Measurements from ENCODE around the gene MACC1.

The MACC1 gene

GRCh38 chr7:20229081-20229480, 11.9 kb upstream of the MACC1 start:
- Histone ChIP-seq H3K4me1 (ENCODE audit: insufficient read depth, low read length) (no peaks in the 10 kb centered on the region), H3K36me3 (ENCODE audit: insufficient read depth, low read length) (no peaks in the 10 kb centered on the region), H3K9ac (ENCODE audit: low read depth, low read length) (no peak overlapping the region), H3K9me3 (ENCODE audit: insufficient read depth, low read depth, low read length) (no peaks in the 10 kb centered on the region), H3K27ac (ENCODE audit: low read depth, low read length) (no peak overlapping the region), H3K27me3 (ENCODE audit: insufficient read depth, low read length) (no peaks in the 10 kb centered on the region), H3K4me3 (ENCODE audit: low read length) (no peak overlapping the region)
- 91% methylated on average over 3 of the region's 3 CpGs for WGBS

- no peak overlapping the region for H3K4me3 ChIP-seq (ENCODE audit: low read length)
- H3K27ac ChIP-seq (ENCODE audit: low read depth, low read length): no peak overlapping the region
- no peaks in the 10 kb centered on the region for H3K4me1 ChIP-seq (ENCODE audit: insufficient read depth, low read length)
- H3K27me3 ChIP-seq (ENCODE audit: insufficient read depth, low read length): no peaks in the 10 kb centered on the region
- no peak overlapping the region for H3K9ac ChIP-seq (ENCODE audit: low read depth, low read length)
- no peaks in the 10 kb centered on the region for H3K9me3 ChIP-seq (ENCODE audit: insufficient read depth, low read depth, low read length)
- no peaks in the 10 kb centered on the region for H3K36me3 ChIP-seq (ENCODE audit: insufficient read depth, low read length)
Measured at GRCh38 chr7:20228654-20229053, 11.5 kb upstream of the MACC1 start.

- WGBS: 97% methylated on average over 2 of the region's 2 CpGs
- Histone ChIP-seq H3K27ac (ENCODE audit: low read depth, low read length) (no peak overlapping the region), H3K4me1 (ENCODE audit: insufficient read depth, low read length) (no peaks in the 10 kb centered on the region), H3K27me3 (ENCODE audit: insufficient read depth, low read length) (no peaks in the 10 kb centered on the region), H3K4me3 (ENCODE audit: low read length) (no peak overlapping the region), H3K36me3 (ENCODE audit: insufficient read depth, low read length) (no peaks in the 10 kb centered on the region), H3K9me3 (ENCODE audit: insufficient read depth, low read depth, low read length) (no peaks in the 10 kb centered on the region), H3K9ac (ENCODE audit: low read depth, low read length) (no peak overlapping the region)
Measured at GRCh38 chr7:20227291-20227795, 10.2 kb upstream of the MACC1 start.

- no peaks in the 10 kb centered on the region for H3K9me3 ChIP-seq (ENCODE audit: insufficient read depth, low read depth, low read length)
- no peaks in the 10 kb centered on the region for H3K27me3 ChIP-seq (ENCODE audit: insufficient read depth, low read length)
- no peak overlapping the region for H3K4me3 ChIP-seq (ENCODE audit: low read length)
- no peak overlapping the region for H3K9ac ChIP-seq (ENCODE audit: low read depth, low read length)
- H3K36me3 ChIP-seq (ENCODE audit: insufficient read depth, low read length): no peaks in the 10 kb centered on the region
- H3K4me1 ChIP-seq (ENCODE audit: insufficient read depth, low read length): no peaks in the 10 kb centered on the region
- H3K27ac ChIP-seq (ENCODE audit: low read depth, low read length): no peak overlapping the region
- 0% methylated on average over 1 of the region's 1 CpG for WGBS
Measured at GRCh38 chr7:20226860-20227259, 9.7 kb upstream of the MACC1 start.

- no peak overlapping the region for H3K27ac ChIP-seq (ENCODE audit: low read depth, low read length)
- H3K4me1 ChIP-seq (ENCODE audit: insufficient read depth, low read length): peaks cover 2% of the 10 kb centered on the region; the same call in 1 of the 2 replicates
- H3K27me3 ChIP-seq (ENCODE audit: insufficient read depth, low read length): no peaks in the 10 kb centered on the region
- H3K36me3 ChIP-seq (ENCODE audit: insufficient read depth, low read length): no peaks in the 10 kb centered on the region
- H3K4me3 ChIP-seq (ENCODE audit: low read length): no peak overlapping the region
- H3K9ac ChIP-seq (ENCODE audit: low read depth, low read length): no peak overlapping the region
- H3K9me3 ChIP-seq (ENCODE audit: insufficient read depth, low read depth, low read length): no peaks in the 10 kb centered on the region
- WGBS: 97% methylated on average over 2 of the region's 2 CpGs
Measured at GRCh38 chr7:20225384-20225783, 8.2 kb upstream of the MACC1 start.

- Histone ChIP-seq H3K4me1 (ENCODE audit: insufficient read depth, low read length) (peaks cover 14% of the 10 kb centered on the region), H3K27ac (ENCODE audit: low read depth, low read length) (no peak overlapping the region), H3K4me3 (ENCODE audit: low read length) (no peak overlapping the region), H3K9me3 (ENCODE audit: insufficient read depth, low read depth, low read length) (no peaks in the 10 kb centered on the region), H3K36me3 (ENCODE audit: insufficient read depth, low read length) (no peaks in the 10 kb centered on the region), H3K9ac (ENCODE audit: low read depth, low read length) (no peak overlapping the region), H3K27me3 (ENCODE audit: insufficient read depth, low read length) (no peaks in the 10 kb centered on the region)
Measured at GRCh38 chr7:20224025-20224424, 6.8 kb upstream of the MACC1 start.

GRCh38 chr7:20223356-20223755, 6.2 kb upstream of the MACC1 start:
- Histone ChIP-seq H3K27ac (ENCODE audit: low read depth, low read length) (no peak overlapping the region), H3K9me3 (ENCODE audit: insufficient read depth, low read depth, low read length) (no peaks in the 10 kb centered on the region), H3K4me1 (ENCODE audit: insufficient read depth, low read length) (peaks cover 21% of the 10 kb centered on the region), H3K36me3 (ENCODE audit: insufficient read depth, low read length) (no peaks in the 10 kb centered on the region), H3K9ac (ENCODE audit: low read depth, low read length) (no peak overlapping the region), H3K27me3 (ENCODE audit: insufficient read depth, low read length) (no peaks in the 10 kb centered on the region), H3K4me3 (ENCODE audit: low read length) (no peak overlapping the region)
- 81% methylated on average over 2 of the region's 5 CpGs for WGBS

GRCh38 chr7:20222219-20222828, 5.1 kb upstream of the MACC1 start:
- Histone ChIP-seq H3K9ac (ENCODE audit: low read depth, low read length) (no peak overlapping the region), H3K27ac (ENCODE audit: low read depth, low read length) (no peak overlapping the region), H3K4me1 (ENCODE audit: insufficient read depth, low read length) (peaks cover 31% of the 10 kb centered on the region), H3K9me3 (ENCODE audit: insufficient read depth, low read depth, low read length) (no peaks in the 10 kb centered on the region), H3K36me3 (ENCODE audit: insufficient read depth, low read length) (no peaks in the 10 kb centered on the region), H3K4me3 (ENCODE audit: low read length) (no peak overlapping the region), H3K27me3 (ENCODE audit: insufficient read depth, low read length) (no peaks in the 10 kb centered on the region)
- 76% methylated on average over 7 of the region's 7 CpGs for WGBS

- Histone ChIP-seq H3K36me3 (ENCODE audit: insufficient read depth, low read length) (no peaks in the 10 kb centered on the region), H3K9ac (ENCODE audit: low read depth, low read length) (no peak overlapping the region), H3K27ac (ENCODE audit: low read depth, low read length) (no peak overlapping the region), H3K27me3 (ENCODE audit: insufficient read depth, low read length) (no peaks in the 10 kb centered on the region), H3K4me3 (ENCODE audit: low read length) (no peak overlapping the region), H3K4me1 (ENCODE audit: insufficient read depth, low read length) (peaks cover 39% of the 10 kb centered on the region), H3K9me3 (ENCODE audit: insufficient read depth, low read depth, low read length) (no peaks in the 10 kb centered on the region)
- 94% methylated on average over 4 of the region's 4 CpGs for WGBS
Measured at GRCh38 chr7:20220921-20221547, 3.9 kb upstream of the MACC1 start.

GRCh38 chr7:20220293-20220761, 3.1 kb upstream of the MACC1 start:
- peaks cover 39% of the 10 kb centered on the region for H3K4me1 ChIP-seq (ENCODE audit: insufficient read depth, low read length)
- no peaks in the 10 kb centered on the region for H3K9me3 ChIP-seq (ENCODE audit: insufficient read depth, low read depth, low read length)
- H3K4me3 ChIP-seq (ENCODE audit: low read length): no peak overlapping the region
- 83% methylated on average over 3 of the region's 3 CpGs for WGBS
- H3K36me3 ChIP-seq (ENCODE audit: insufficient read depth, low read length): no peaks in the 10 kb centered on the region
- peak overlapping the region; percentile 58; the same call in 1 of the 2 replicates for H3K27ac ChIP-seq (ENCODE audit: low read depth, low read length)
- no peak overlapping the region for H3K9ac ChIP-seq (ENCODE audit: low read depth, low read length)
- H3K27me3 ChIP-seq (ENCODE audit: insufficient read depth, low read length): no peaks in the 10 kb centered on the region

GRCh38 chr7:20219446-20220292, 2.5 kb upstream of the MACC1 start:
- H3K27me3 ChIP-seq (ENCODE audit: insufficient read depth, low read length): no peaks in the 10 kb centered on the region
- H3K36me3 ChIP-seq (ENCODE audit: insufficient read depth, low read length): no peaks in the 10 kb centered on the region
- 76% methylated on average over 7 of the region's 7 CpGs for WGBS
- no peaks in the 10 kb centered on the region for H3K9me3 ChIP-seq (ENCODE audit: insufficient read depth, low read depth, low read length)
- peaks cover 39% of the 10 kb centered on the region for H3K4me1 ChIP-seq (ENCODE audit: insufficient read depth, low read length)
- no peak overlapping the region for H3K4me3 ChIP-seq (ENCODE audit: low read length)
- no peak overlapping the region for H3K9ac ChIP-seq (ENCODE audit: low read depth, low read length)
- peak overlapping the region; percentile 58; the same call in 1 of the 2 replicates for H3K27ac ChIP-seq (ENCODE audit: low read depth, low read length)
